Spleen (tissue), 7 donors: Measurements from ENCODE around the gene GON4L.

Experiments used
- CTCF ChIP-seq, 11 experiments: fragments of 200-600 bp in 7 of 11; fragments of 450-650 bp in 4 of 11; sonication (generic) in 4 of 11; IDR thresholded peaks in 8 of 11; conservative IDR thresholded peaks in 3 of 11; 1 replicate in 7 of 11; 2 replicates in 4 of 11; pipeline versions ENCODE4 v1.4.0 to v1.8.0; 2016 to 2021; ENCODE audit warnings: antibody characterized with exemption in 11 of 11, inconsistent platforms in 4 of 11, mild to moderate bottlenecking in 1 of 11
- POLR2A ChIP-seq, 3 donors: fragments of 450-650 bp; IDR thresholded peaks; one replicate each; pipeline ENCODE4 v1.5.1; 2017; ENCODE audit warnings: antibody characterized with exemption in 3 of 3, mild to moderate bottlenecking in 1 of 3
- donor health status: DM: no; HTN: no; CAD: no; lungs with moderate emphysema.
- donor health status: DM: no; HTN: no; CAD: no.
- donor health status: DM: no; HTN: no; CAD: no.

- TF ChIP-seq CTCF (IDR thresholded peaks at IDR 0.05 in 8 of 11, conservative IDR thresholded peaks at IDR 0.05 in 3 of 11) = no peak
- TF ChIP-seq POLR2A (IDR thresholded peaks at IDR 0.05) = no peak
These were observed 131.9 kb downstream of the GON4L start for GRCh38 chr1:155725142-155725541.
